Measurements from ENCODE around the gene RFTN2. TPM values are rescaled to one million over a fixed set of nuclear protein-coding genes. Genes with fewer than 3 reads are reported as not detected.
"Not testable (repeated sequence)": the region's sequence is repeated elsewhere in the genome, so short reads cannot be mapped to it uniquely, and the experiment has no call there.

RFTN2 gene
- total RNA-seq, 1 donor from 2014 or later: 9.9 TPM

GRCh38 chr2:197597166-197597565, 78.2 kb downstream of the RFTN2 start:
- no peaks in the 10 kb centered on the region for H3K4me1 Mint-ChIP-seq
- no peak overlapping the region for H3K27ac Mint-ChIP-seq
- no peak for TF ChIP-seq CTCF (IDR thresholded peaks at IDR 0.05; ENCODE audit: unreplicated experiment)
- no peak for DNase-seq (ENCODE audit: low spot score in 2 of 2, unreplicated experiment in 2 of 2)
- H3K4me3 Mint-ChIP-seq: no peak overlapping the region
- H3K36me3 Mint-ChIP-seq: no peaks in the 10 kb centered on the region
- H3K9me3 Mint-ChIP-seq: no peaks in the 10 kb centered on the region
- no peaks in the 10 kb centered on the region for H3K27me3 Mint-ChIP-seq (ENCODE audit: low read depth)

- Mint-ChIP-seq H3K4me1 (no peaks in the 10 kb centered on the region), H3K36me3 (no peaks in the 10 kb centered on the region), H3K27ac (no peak overlapping the region), H3K9me3 (no peaks in the 10 kb centered on the region), H3K4me3 (no peak overlapping the region), H3K27me3 (ENCODE audit: low read depth) (no peaks in the 10 kb centered on the region)
- no peak for DNase-seq (ENCODE audit: low spot score in 2 of 2, unreplicated experiment in 2 of 2)
- no peak for TF ChIP-seq CTCF (IDR thresholded peaks at IDR 0.05; ENCODE audit: unreplicated experiment)
Measured at GRCh38 chr2:197596766-197597165, 78.6 kb downstream of the RFTN2 start.

- no peaks in the 10 kb centered on the region for H3K36me3 Mint-ChIP-seq
- H3K4me1 Mint-ChIP-seq: no peaks in the 10 kb centered on the region
- TF ChIP-seq CTCF (IDR thresholded peaks at IDR 0.05; ENCODE audit: unreplicated experiment): no peak
- DNase-seq (ENCODE audit: low spot score in 2 of 2, unreplicated experiment in 2 of 2): no peak
- no peaks in the 10 kb centered on the region for H3K27me3 Mint-ChIP-seq (ENCODE audit: low read depth)
- no peak overlapping the region for H3K27ac Mint-ChIP-seq
- no peak overlapping the region for H3K4me3 Mint-ChIP-seq
- H3K9me3 Mint-ChIP-seq: no peaks in the 10 kb centered on the region
Measured at GRCh38 chr2:197591339-197592072, 83.9 kb downstream of the RFTN2 start.

GRCh38 chr2:197587255-197587654, 88.1 kb downstream of the RFTN2 start:
- not testable (repeated sequence) for DNase-seq (ENCODE audit: low spot score in 2 of 2, unreplicated experiment in 2 of 2); H3K4me1 Mint-ChIP-seq; H3K27ac Mint-ChIP-seq; H3K4me3 Mint-ChIP-seq; H3K36me3 Mint-ChIP-seq; H3K27me3 Mint-ChIP-seq (ENCODE audit: low read depth); H3K9me3 Mint-ChIP-seq

- H3K9me3 Mint-ChIP-seq; H3K4me1 Mint-ChIP-seq; DNase-seq (ENCODE audit: low spot score in 2 of 2, unreplicated experiment in 2 of 2): not testable (repeated sequence)
Measured at GRCh38 chr2:197580166-197580565, 95.2 kb downstream of the RFTN2 start.

GRCh38 chr2:197578294-197578693, 97.1 kb downstream of the RFTN2 start:
- not testable (repeated sequence) for H3K4me3 Mint-ChIP-seq; H3K9me3 Mint-ChIP-seq; DNase-seq (ENCODE audit: low spot score in 2 of 2, unreplicated experiment in 2 of 2); H3K27ac Mint-ChIP-seq; H3K27me3 Mint-ChIP-seq (ENCODE audit: low read depth); H3K4me1 Mint-ChIP-seq
- H3K36me3 Mint-ChIP-seq: peaks cover 13% of the 10 kb centered on the region

More at GRCh38 chr2:197580166-197580565, 95.2 kb downstream of the RFTN2 start:
- not testable (repeated sequence) for H3K36me3 Mint-ChIP-seq; H3K27ac Mint-ChIP-seq; H3K4me3 Mint-ChIP-seq; H3K27me3 Mint-ChIP-seq (ENCODE audit: low read depth)

GRCh38 chr2:197577446-197577845, 97.9 kb downstream of the RFTN2 start:
- Mint-ChIP-seq H3K27me3 (ENCODE audit: low read depth) (no peaks in the 10 kb centered on the region), H3K27ac (no peak overlapping the region), H3K9me3 (peaks cover 13% of the 10 kb centered on the region), H3K36me3 (peaks cover 21% of the 10 kb centered on the region), H3K4me3 (no peak overlapping the region), H3K4me1 (no peaks in the 10 kb centered on the region)
- DNase-seq (ENCODE audit: low spot score in 2 of 2, unreplicated experiment in 2 of 2): no peak
- no peak for TF ChIP-seq CTCF (IDR thresholded peaks at IDR 0.05; ENCODE audit: unreplicated experiment)
